ENCODE results near the gene NAGPA.

DNA sequence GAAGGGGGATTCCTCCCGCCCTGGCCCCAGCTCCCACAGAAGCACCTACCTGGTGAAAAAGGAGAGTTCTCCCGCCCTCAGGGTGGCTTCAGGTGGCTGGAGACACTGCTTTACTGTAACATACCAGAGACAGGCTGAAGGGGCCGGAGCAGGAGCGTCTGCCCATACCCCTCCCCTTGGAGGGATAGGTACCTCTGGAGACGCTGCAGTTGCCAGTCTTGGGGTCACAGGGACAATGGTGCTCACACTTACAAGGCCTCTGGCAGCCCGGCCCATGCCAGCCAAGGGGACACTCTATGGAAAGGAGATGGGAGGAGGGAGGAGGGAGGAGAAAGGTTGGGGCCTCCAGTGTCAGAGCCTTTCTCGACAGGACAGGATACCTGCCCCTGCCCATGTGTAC lies 6.6 kb downstream of the NAGPA start:
- no peak for TF ChIP-seq FOXP2 (optimal IDR thresholded peaks at IDR 0.05; ENCODE audit: borderline replicate concordance, extremely low read depth, extremely low read length, insufficient read depth)
- TF ChIP-seq POLR2AphosphoS5 (IDR thresholded peaks at IDR 0.05; ENCODE audit: low read depth, low read length): no peak
- TF ChIP-seq, protein P1, sequence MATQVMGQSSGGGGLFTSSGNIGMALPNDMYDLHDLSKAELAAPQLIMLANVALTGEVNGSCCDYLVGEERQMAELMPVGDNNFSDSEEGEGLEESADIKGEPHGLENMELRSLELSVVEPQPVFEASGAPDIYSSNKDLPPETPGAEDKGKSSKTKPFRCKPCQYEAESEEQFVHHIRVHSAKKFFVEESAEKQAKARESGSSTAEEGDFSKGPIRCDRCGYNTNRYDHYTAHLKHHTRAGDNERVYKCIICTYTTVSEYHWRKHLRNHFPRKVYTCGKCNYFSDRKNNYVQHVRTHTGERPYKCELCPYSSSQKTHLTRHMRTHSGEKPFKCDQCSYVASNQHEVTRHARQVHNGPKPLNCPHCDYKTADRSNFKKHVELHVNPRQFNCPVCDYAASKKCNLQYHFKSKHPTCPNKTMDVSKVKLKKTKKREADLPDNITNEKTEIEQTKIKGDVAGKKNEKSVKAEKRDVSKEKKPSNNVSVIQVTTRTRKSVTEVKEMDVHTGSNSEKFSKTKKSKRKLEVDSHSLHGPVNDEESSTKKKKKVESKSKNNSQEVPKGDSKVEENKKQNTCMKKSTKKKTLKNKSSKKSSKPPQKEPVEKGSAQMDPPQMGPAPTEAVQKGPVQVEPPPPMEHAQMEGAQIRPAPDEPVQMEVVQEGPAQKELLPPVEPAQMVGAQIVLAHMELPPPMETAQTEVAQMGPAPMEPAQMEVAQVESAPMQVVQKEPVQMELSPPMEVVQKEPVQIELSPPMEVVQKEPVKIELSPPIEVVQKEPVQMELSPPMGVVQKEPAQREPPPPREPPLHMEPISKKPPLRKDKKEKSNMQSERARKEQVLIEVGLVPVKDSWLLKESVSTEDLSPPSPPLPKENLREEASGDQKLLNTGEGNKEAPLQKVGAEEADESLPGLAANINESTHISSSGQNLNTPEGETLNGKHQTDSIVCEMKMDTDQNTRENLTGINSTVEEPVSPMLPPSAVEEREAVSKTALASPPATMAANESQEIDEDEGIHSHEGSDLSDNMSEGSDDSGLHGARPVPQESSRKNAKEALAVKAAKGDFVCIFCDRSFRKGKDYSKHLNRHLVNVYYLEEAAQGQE (IDR thresholded peaks at IDR 0.05; ENCODE audit: insufficient read depth in 1 of 2, low read depth in 2 of 2, low read length in 2 of 2): no peak
- no peak for TF ChIP-seq TAF1 (IDR thresholded peaks at IDR 0.05; ENCODE audit: borderline replicate concordance, insufficient read depth, low read length)
- TF ChIP-seq SIN3A (IDR thresholded peaks at IDR 0.05; ENCODE audit: borderline replicate concordance, insufficient read depth, low read length): no peak
